OCI-M1 (cell line): ENCODE results near the gene PRSS50.
"Not testable (repeated sequence)": the region's sequence is repeated elsewhere in the genome, so short reads cannot be mapped to it uniquely, and the experiment has no call there.

Source experiments
- DNase-seq: peaks from one replicate; lab custom pipeline; 2025; lab: John Stamatoyannopoulos, UW

PRSS50 gene

DNA sequence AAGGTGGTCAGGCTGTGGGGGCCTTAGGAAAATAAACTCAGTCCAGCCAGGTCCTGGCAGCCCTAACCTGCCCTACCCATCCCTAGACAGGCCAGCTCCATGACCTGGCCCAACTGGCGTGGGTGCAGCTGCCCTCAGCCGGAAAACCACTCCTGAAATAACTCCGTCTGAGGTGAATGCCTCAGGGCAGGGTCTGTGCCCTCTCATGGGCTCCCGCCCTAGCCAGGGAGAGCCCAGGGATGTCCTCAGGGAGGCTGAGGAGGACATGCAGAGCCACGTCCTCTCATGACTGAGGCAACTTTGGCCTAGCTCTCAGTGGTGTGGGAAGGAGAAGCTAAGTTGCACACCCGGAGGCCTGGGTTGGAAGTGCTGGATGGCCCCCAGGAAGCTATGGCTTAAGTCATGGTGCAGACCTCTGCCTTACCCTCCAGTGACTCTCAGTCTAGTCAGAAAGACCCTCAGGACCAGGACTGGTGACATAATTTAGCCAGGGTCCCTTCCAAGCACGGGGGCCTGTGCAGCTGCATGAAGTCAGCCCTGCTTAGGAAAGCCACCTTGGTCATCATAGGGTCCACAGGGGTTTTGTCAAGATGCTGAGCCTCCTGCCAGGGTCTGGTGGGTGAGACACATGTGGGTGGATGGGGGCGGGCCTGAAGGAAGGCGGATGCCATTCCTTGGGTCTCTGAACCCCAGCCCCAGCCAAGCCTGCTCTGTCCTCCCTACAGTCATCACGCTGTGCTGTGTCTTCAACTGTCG lies 9.1 kb downstream of the PRSS50 start:
- no peak for DNase-seq

- DNase-seq: no peak
Observed at GRCh38 chr3:46707601-46708011, 10.1 kb downstream of the PRSS50 start.

DNA sequence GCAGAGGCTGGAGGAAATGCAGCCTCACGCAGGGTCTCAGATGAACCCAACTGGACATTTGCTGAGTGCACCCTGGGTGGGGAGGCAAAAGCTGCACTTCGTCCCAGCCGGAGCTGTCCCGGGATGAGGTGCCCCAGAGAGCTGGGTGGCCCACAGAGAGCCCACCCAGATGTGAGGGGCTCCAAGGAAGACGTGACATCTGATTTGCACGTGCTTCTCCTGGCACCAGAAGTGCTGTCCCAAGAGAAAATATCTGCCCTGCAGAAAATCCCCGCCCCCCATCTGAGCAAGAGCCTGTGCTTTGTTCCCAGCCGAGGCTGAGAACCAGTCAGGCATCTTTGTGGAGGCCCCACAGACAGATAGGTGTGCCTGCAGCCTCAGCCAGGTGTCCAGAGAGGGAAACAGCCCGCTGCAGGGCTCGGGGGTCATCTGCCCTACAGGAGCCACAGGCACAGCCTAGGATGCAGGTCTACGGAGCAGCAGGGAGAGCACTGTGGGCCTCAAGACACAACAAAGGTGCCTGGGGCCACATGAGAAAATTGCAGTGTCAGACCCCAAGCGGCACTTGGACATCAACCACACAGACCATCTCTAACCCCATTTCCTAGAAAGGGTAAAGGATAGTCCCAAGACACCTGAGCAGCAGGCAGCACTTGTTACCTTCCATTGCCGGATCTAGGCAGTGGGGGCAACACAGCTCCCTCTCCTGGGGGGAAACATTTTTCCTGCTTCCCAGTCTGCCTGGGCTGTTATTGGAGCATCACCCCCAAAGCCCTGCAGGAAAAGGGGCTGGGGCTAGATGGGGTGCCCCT lies 10.7 kb downstream of the PRSS50 start:
- no peak for DNase-seq

- no peak for DNase-seq
Observed at GRCh38 chr3:46705751-46706552, 11.7 kb downstream of the PRSS50 start.

DNA sequence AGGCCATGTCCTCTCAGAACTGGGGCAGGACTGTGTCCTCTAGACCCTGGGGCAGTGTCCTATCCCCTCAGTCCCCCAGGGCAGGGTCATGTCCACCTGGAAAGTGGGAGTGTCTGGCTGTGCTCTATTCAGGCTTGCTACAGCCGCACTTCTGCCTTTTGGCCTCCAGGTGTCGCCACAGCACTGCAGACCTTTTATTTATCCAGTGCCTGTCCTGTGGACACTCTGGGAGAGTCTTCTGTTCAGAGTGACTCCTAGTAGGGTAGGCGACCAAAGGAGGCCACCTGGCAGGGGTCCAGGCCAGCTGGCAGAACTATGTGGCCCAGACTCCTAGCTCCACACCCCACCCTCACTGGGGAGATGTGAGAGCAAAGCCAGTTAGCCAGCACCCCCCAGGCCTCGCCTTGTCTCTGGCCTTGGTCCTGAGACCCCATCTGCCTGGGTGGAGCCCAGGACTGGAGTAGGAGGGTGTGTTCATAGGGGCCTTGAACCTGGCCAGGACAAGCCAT lies 12.6 kb downstream of the PRSS50 start:
- DNase-seq: peak; percentile 72

DNA sequence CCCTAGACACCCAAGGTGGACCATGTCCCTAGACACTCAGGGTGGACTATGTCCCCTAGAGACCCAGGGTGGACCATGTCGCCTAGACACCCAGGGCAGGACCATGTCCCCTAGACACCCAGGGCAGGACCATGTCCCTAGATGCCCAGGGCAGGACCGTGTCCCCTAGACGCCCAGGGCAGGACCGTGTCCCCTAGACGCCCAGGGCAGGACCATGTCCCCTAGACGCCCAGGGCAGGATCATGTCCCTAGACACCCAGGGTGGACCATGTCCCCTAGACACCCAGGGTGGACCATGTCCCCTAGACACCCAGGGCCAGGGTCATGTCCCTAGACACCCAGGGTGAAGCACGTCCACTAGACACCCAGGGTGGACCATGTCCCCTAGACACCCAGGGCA lies 13.3 kb downstream of the PRSS50 start:
- not testable (repeated sequence) for DNase-seq

DNA sequence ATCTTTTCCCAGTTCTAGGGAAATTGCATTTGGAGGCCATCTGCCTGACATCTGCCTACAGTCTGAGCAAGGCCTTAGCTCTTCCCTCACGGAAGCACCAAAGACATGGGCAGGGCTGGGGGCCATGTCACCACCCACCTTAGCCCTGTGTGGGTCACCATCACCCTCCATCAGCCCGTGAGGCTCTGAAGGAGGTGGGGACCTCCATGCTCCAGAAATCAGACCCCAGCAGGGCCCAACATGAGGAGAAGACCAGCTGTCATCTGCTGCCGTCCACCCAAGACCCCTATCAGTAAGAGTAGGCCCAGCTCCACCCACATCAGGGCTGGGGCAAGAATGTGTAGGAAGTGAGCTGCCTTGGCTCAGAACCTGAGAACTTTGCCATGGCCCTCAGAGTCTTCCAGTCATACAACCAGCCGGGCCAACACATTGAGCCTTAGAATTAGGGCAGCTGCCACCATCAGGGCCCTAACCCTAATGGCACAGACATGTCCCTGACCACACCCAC lies 14.6 kb downstream of the PRSS50 start:
- no peak for DNase-seq

GRCh38 chr3:46702246-46703012 lies 15.2 kb downstream of the PRSS50 start:
- DNase-seq: no peak

- no peak for DNase-seq
Observed at GRCh38 chr3:46701181-46701939, 16.3 kb downstream of the PRSS50 start, which contains the start of gene TMIE. TSS of gene TMIE (plus strand) at chr3:46701392. CDS start at chr3:46701488, 96 bp downstream.

GRCh38 chr3:46700772-46701171 lies 16.9 kb downstream of the PRSS50 start:
- no peak for DNase-seq

DNA sequence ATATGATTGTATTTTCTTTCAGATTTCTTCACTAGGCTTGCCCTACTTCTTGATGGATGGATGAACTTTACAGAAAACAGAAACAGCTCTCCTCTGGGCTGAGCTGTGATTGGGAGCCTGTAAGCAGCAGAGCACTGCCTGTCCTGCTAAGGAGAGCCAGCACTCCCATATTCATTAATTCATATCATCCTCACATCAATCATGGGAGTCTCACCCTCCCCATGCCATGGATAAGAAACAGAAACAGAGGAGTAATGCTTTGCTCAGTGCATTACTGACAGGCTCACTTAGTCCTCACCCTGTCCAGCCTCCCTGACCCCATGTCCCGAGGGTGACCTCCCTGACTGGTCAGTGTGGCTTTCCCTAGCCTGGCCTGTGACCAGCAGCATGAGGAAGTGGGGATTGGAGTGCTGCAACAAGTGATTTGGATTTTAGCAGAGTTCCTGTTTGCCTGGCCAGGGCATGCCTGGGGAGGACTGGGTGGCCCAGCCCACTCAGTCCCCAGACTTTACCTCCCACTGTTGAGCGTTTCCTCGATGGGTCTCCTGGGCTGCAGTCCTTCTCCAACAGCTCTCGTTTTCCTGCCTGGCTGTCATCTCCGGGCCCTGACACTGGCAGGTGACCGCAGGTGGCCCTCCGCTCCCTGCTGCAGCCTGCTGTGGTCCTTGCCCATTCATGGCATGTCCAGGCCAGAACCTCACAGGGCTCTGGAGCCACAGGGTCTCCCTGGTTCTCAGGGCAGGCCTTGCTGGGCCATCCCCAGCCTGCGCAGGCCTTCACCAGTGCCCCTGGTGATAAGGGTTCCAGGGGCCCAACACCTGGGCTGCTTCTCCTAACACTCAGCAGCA lies 17.8 kb downstream of the PRSS50 start:
- peak; percentile 15 for DNase-seq

DNA sequence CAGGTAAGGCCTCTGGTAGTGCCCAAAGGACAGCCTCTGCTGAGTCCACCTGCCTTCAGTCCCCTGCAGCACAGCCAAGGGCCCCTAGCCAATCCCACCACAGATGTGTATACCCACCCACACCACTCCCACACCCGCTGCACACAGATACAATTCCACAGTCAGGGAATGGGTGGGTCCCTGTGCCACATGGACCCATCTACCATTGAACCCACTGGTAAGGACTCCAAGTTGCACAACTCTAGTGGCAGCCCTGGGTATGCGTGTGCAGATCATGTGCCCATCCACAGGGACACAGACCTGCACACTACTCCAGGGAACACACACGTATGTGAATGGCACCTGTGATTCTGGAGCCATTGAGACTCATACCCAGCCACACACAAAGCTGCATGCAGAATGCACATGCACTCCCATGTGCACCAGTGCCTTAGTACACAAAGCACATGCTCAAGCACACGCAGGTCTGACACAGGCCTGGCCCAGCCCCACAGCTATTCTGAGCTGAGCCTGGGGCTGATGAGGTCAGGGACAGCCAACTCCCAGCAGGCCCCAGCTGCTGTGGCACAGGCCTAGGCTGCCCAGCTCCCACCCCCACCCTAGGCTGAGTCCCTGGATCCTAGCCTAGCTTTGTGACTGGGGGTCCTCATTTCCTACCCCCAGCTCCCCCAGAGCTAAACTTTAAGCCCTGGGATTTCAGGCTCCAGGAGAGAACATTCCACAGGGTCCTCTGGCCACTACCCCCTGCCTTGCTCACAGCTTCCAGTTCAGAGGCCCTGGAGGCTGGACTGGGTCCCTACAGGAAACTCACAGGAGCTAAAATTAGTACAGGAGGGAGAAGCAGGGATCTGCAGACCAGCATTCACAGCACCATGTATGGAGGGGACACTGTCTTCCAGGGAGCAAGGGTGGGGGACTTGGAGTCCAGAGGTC lies 21.4 kb downstream of the PRSS50 start:
- DNase-seq: no peak

DNA sequence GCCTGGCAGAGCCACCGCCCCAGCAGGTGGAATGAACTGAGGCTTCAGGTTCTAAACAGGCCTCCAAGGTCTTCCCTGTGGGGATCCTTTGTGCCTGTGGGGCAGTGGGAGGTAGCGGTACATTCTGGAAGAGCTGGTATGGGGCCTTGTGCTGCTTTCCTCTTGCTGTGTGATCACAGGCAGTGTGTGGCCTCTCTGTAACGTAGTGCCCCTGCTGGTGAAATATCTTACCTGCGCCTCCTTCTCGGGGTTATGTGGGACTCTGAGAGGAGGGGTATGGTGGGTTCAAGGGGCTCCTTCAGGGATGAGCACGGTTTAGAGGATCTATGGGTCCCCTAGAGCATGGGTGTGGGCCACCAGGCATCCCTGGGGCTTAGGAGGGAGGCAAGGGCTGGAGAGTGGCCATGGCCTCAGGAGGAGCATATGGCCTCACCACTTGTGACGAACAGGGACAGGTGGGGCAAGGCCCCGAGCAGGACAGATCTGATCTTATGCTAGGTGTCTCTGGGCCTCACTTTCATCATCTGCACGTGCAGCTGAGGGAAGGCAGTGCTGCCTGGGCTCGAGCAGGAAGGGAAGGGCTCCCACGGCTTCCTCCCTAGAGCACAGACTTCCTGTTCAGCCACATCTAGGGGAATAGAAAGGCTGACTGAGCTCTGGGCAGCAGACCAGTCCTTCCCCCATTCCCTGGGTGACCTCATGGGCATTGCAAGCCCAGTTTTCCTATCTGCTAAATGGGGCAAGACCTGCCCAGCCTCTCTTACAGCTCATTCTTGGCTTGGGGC lies 22.3 kb downstream of the PRSS50 start:
- peak; percentile 26 for DNase-seq

- no peak for DNase-seq
Observed at GRCh38 chr3:46694520-46694919, 23.1 kb downstream of the PRSS50 start.

DNA sequence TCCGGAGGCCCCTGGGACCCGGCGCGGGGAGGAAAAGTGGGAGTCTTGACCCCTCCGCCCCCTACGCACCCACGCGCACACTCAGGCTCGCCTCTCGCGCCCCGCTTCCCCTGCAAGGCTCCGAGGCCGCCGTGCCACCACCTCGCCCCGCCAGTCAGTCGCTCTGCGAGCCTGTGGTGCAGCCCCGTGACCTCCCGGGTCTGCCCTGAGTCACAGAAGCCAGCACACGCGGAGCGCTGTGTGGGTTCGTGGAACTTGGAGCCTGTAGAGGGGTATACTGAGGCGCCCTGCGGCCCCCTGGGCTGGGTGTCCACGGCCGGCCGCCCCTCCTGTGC lies 23.8 kb downstream of the PRSS50 start:
- DNase-seq: no peak

DNA sequence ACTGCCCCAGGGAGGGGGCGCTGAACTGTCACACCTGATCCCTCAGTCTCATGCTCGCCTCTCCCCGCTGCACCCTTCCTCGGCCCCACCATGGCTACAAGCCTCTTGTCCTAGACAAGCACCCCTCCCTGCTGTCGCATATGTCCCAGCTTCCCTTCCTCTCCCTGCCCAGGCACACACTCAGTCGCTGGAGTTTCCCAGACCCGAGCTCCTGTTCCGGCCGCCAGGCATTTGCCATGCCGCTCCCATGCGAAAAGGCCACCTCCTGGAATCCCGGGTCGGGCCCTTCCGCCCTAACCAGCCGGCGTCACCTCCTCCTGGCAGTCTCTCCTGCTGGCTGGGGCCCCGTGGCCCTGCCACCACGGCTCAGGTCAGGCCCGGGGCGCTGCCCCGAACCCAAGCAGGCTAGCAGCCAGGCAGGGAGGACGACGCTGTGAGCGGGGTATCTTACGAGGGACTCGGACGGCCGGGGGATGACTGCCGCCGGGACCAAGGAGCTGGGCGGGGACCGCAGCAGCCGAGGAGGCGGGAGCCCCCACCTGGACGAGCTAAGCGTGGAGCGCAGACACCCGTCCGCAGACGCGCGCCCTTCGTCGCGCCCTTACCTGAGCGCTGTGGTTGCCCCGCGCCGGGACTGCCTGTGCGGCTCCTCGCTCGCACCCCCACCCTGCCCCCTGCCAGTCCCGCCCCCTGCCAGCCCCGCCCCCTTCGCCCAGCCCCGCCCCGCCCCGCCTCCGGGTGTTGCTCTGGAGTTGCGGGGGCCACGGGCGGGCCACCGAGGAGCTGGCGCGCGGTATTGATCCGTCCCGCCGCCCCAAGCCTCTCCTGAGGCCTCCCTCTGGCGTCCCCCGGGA lies 24.4 kb downstream of the PRSS50 start, which contains the start of gene ALS2CL:
TSS of gene ALS2CL (minus strand) at position 642 of the 854 bp plus-strand sequence. CDS start 4,239 bp downstream, outside the sequence.
- no peak for DNase-seq
